Vagina (tissue), 2 donors: Measurements from ENCODE around the gene SCML1. TPM values are rescaled to one million over a fixed set of nuclear protein-coding genes. Genes with fewer than 3 reads are reported as not detected.

Experiments used
- DNase-seq, 2 donors: peaks; one replicate each; pipeline ENCODE4 v3.0.0-alpha.2; 2017; ENCODE audit errors: extremely low spot score in 2 of 2
- H3K27ac ChIP-seq: fragments of 200-600 bp; sonication (generic); one replicate; pipeline ENCODE4 v1.5.1; 2019
- H3K27me3 ChIP-seq: fragments of 200-600 bp; sonication (generic); one replicate; pipeline ENCODE4 v1.5.1; 2019
- H3K36me3 ChIP-seq, 2 donors: fragments of 200-600 bp; sonication (generic); one replicate each; pipeline ENCODE4 v1.5.1; 2017 to 2019
- H3K4me1 ChIP-seq: fragments of 200-600 bp; sonication (generic); one replicate; pipeline ENCODE4 v1.5.1; 2019
- H3K4me3 ChIP-seq, 2 donors: fragments of 200-600 bp; sonication (generic); 1 replicate in 1 of 2; 2 replicates in 1 of 2; pipeline ENCODE4 v1.5.1; 2016 to 2019
- H3K9me3 ChIP-seq: fragments of 200-600 bp; sonication (generic); one replicate; pipeline ENCODE4 v1.5.1; 2019
- POLR2A ChIP-seq, 2 donors: fragments of 450-650 bp; IDR thresholded peaks; one replicate each; pipeline ENCODE4 v1.6.1; 2017; ENCODE audit warnings: antibody characterized with exemption in 2 of 2, mild to moderate bottlenecking in 2 of 2, moderate library complexity in 2 of 2
- POLR2AphosphoS5 ChIP-seq, 2 donors: sonication (generic); formaldehyde crosslinking; IDR thresholded peaks; one replicate each; pipeline ENCODE4 v1.9.0; 2017; ENCODE audit warnings: antibody characterized with exemption in 2 of 2, mild to moderate bottlenecking in 2 of 2, low read depth in 1 of 2; ENCODE audit not compliant: insufficient read depth in 1 of 2
- intact Hi-C: fragments of 100-400 bp; cut with DNase I; formaldehyde crosslinking; loops from one replicate; pipeline ENCODE4 v1.15.1; 2023
- total RNA-seq: library from RNA; depleted of rRNA; stranded (reverse); fragments of >200 nt; gene quantifications from one replicate; pipeline ENCODE4 v1.2.3, GENCODE V29; 2016
- TF ChIP-seq, protein P1 (sequence below), 3 experiments: fragments of 450-650 bp in 2 of 3; fragments of 200-600 bp in 1 of 3; sonication (generic) in 1 of 3; IDR thresholded peaks; one replicate each; pipeline ENCODE4 v1.5.1; 2017 to 2019; ENCODE audit warnings: antibody characterized with exemption in 3 of 3, mild to moderate bottlenecking in 2 of 3, moderate library complexity in 2 of 3

The SCML1 gene
- total RNA-seq, 1 donor from 2014 or later: 11.8 TPM

DNA sequence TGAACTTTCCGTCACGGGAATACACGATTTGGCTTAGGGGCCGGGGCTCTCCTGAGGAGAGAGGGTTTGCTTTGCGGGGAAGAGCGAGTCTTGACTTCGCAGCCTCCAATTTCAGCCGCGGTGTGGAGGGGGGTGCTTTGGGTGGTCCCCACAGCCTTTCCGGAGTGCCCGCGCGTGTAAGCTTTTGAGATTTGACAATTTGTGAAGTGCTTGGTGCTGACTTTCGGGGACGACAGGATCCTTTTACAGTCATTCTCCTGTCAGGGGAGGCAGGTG is 355 bp downstream of the SCML1 start:
- Histone ChIP-seq H3K27me3 (no peaks in the 10 kb centered on the region), H3K9me3 (no peaks in the 10 kb centered on the region), H3K4me3 (peak overlapping the region; percentile 54 to 62), H3K4me1 (no peaks in the 10 kb centered on the region), H3K27ac (peak overlapping the region; percentile 89), H3K36me3 (no peaks in the 10 kb centered on the region)
- no peak for DNase-seq
- TF ChIP-seq, protein P1, sequence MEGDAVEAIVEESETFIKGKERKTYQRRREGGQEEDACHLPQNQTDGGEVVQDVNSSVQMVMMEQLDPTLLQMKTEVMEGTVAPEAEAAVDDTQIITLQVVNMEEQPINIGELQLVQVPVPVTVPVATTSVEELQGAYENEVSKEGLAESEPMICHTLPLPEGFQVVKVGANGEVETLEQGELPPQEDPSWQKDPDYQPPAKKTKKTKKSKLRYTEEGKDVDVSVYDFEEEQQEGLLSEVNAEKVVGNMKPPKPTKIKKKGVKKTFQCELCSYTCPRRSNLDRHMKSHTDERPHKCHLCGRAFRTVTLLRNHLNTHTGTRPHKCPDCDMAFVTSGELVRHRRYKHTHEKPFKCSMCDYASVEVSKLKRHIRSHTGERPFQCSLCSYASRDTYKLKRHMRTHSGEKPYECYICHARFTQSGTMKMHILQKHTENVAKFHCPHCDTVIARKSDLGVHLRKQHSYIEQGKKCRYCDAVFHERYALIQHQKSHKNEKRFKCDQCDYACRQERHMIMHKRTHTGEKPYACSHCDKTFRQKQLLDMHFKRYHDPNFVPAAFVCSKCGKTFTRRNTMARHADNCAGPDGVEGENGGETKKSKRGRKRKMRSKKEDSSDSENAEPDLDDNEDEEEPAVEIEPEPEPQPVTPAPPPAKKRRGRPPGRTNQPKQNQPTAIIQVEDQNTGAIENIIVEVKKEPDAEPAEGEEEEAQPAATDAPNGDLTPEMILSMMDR (IDR thresholded peaks at IDR 0.05): no peak
- TF ChIP-seq POLR2AphosphoS5 (IDR thresholded peaks at IDR 0.05; ENCODE audit: insufficient read depth in 1 of 2, low read depth in 1 of 2): peak in 1 of 2 donors; percentile 59
- intact Hi-C loops: no loop called here

DNA sequence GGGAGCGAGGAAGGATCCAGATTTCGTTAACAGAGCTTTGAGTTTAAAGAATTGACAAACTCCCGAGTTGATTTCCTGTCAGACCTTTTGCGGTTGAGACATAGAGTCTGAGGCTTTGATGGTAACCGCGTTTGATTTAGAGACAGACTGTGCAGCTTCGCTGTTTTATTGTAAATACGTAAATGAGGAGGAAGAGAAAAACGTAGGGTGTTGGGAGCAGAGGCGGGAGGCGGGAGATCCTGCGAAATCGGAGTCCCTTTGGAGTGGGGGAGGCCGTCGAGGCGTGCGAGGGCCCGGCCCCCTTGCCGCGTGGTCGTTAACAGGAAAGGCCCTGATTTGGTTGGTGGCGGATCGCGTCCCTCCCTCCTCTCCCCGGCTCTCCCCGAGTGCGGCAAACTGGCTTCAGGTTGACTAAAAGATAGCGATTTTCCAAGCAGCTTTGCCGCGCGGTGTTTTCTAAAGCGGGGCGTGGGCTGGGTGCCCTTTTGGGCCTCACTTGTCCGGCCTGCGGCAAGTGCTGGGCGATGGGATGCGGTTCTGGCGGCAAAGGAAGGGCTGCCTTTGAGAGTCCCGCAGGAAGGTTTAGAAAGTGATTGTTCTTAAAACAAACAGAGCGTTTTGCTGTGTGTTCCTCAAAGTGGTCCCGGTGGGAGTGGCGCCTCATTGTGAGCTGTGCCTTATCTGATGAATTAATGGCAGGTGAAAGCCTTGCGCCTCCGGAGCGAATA is 857 bp downstream of the SCML1 start:
- no peaks in the 10 kb centered on the region for H3K27me3 ChIP-seq
- no peak for DNase-seq
- no peaks in the 10 kb centered on the region for H3K4me1 ChIP-seq
- no peaks in the 10 kb centered on the region for H3K36me3 ChIP-seq
- H3K27ac ChIP-seq: peak overlapping the region; percentile 89
- intact Hi-C loops: no loop called here
- no peaks in the 10 kb centered on the region for H3K9me3 ChIP-seq
- TF ChIP-seq POLR2A (IDR thresholded peaks at IDR 0.05): no peak
- TF ChIP-seq, protein P1 (IDR thresholded peaks at IDR 0.05): no peak
- no peak for TF ChIP-seq POLR2AphosphoS5 (IDR thresholded peaks at IDR 0.05; ENCODE audit: insufficient read depth in 1 of 2, low read depth in 1 of 2)
- peak overlapping the region; percentile 54 to 62 for H3K4me3 ChIP-seq

DNA sequence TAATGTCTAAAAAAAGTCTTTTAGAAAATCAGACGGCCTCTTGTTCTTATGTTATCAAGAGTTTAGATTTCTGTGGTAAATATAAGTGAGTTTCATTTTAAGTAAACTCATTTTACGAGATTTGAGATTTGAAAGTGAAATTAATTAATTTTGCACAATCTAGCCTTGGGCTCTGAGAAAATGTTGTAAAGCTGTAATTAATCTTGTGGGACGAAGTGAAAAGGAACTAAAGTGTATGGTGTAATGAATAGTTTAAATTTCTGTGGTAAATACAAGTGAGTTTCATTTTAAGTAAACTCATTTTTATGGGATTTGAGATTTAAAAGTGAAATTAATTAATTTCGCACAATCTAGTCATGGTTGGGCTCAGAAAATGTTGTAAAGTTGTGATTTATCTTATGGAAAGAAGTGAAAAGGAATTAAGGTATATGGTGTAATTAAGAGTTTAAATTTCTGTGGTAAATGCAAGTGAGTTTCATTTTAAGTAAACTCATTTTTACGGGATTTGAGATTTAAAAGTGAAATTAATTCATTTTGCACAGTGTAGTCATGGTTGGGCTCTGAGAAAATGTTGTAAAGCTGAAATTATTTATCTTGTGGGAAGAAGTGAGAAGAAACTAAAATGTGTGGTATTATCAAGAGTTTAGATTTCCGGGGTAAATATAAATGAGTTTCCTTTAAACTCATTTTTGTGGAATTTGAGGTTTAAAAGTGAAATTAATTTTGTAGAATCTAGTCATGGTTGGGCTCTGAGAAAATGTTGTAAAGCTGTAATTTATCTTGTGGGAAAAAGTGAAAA is 1.6 kb downstream of the SCML1 start:
- no peaks in the 10 kb centered on the region for H3K27me3 ChIP-seq
- no peak for DNase-seq
- no peaks in the 10 kb centered on the region for H3K4me1 ChIP-seq
- H3K27ac ChIP-seq: peak overlapping the region; percentile 89
- no peaks in the 10 kb centered on the region for H3K9me3 ChIP-seq
- no peak for TF ChIP-seq POLR2AphosphoS5 (IDR thresholded peaks at IDR 0.05; ENCODE audit: insufficient read depth in 1 of 2, low read depth in 1 of 2)
- TF ChIP-seq, protein P1 (IDR thresholded peaks at IDR 0.05): no peak
- TF ChIP-seq POLR2A (IDR thresholded peaks at IDR 0.05): no peak
- peak overlapping the region; percentile 54 to 62 for H3K4me3 ChIP-seq
- no peaks in the 10 kb centered on the region for H3K36me3 ChIP-seq
- intact Hi-C loops: no loop called here

DNA sequence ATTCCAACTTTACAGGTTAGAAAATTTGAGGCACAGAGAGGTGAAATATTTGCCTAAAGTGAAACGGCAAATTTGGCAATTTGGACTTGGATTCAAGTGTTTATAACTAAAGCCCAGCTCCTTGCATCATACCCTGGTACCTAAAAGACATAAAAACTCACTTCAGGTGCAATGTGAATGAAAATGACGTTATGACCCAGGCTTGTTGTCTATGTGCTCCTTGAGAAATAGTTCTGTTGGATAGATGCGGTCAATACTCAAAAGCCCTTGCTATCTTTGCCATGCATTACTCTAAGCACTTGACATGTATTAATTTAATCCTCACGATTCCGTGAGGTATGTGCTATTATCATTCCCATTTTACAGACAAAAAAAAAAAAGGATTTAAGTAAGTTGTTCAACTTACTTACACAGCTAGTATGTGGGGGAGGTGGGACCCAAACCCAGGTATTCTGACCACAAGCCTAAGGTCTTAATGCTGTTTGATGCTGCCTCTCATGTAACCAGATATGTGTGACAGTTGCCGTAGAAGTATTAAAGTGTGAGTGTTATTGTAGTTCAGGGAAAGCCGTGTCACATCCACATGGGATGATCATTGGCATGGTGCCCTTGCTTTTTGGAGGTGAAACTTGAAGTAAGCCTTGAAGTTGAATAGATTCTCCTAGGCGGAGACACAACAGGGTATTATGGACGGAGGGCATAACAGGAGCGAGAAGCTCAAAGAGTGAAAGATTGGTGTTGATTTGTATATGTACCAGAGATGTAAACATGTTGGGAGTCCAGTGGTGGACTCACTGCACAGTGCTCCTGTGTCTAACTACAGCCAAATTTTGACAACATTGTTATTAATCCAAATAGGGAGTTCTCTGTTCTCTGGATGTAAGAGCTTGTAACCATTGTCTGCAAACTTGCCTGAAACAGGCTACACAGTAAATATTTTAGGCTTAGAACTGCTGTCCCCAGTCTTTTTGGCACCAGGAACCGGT is 3.1 kb downstream of the SCML1 start:
- no peak for DNase-seq
- TF ChIP-seq POLR2AphosphoS5 (IDR thresholded peaks at IDR 0.05; ENCODE audit: insufficient read depth in 1 of 2, low read depth in 1 of 2) (no peak), POLR2A (IDR thresholded peaks at IDR 0.05) (no peak)
- TF ChIP-seq, protein P1 (IDR thresholded peaks at IDR 0.05): no peak
- no peaks in the 10 kb centered on the region for H3K27me3 ChIP-seq
- H3K9me3 ChIP-seq: no peaks in the 10 kb centered on the region
- H3K4me1 ChIP-seq: no peaks in the 10 kb centered on the region
- H3K36me3 ChIP-seq: no peaks in the 10 kb centered on the region
- no peak overlapping the region for H3K4me3 ChIP-seq
- H3K27ac ChIP-seq: no peak overlapping the region
- intact Hi-C loops: no loop called here
